Measurements from ENCODE around the gene C16orf54. TPM values are rescaled to one million over a fixed set of nuclear protein-coding genes. Genes with fewer than 3 reads are reported as not detected.
A peak's percentile ranks its signal among the peaks of the same experiment; 100 is the strongest.
"Not testable (repeated sequence)": the region's sequence is repeated elsewhere in the genome, so short reads cannot be mapped to it uniquely, and the experiment has no call there.

C16orf54 gene
- total and polyA plus RNA-seq, 2 donors from 2014 or later = 0.39 to 4.9 TPM

- H3K9ac ChIP-seq (ENCODE audit: low read length in 3 of 3) = no peak overlapping the region
- no peaks in the 10 kb centered on the region for H3K36me3 ChIP-seq (ENCODE audit: control insufficient read depth in 2 of 3, insufficient read depth in 3 of 3, low read length in 3 of 3)
- FAIRE-seq (no peak), DNase-seq (peak in 1 of 5 donors; percentile 70)
- H3K9me3 ChIP-seq (ENCODE audit: control insufficient read depth in 2 of 3, insufficient read depth in 1 of 3, low read length in 3 of 3) = no peaks in the 10 kb centered on the region
- no peaks in the 10 kb centered on the region for H3K4me1 ChIP-seq (ENCODE audit: control insufficient read depth in 2 of 3, insufficient read depth in 2 of 3, low read depth in 1 of 3, low read length in 3 of 3)
- TF ChIP-seq CTCF (IDR thresholded peaks at IDR 0.05; ENCODE audit: borderline replicate concordance, extremely low read depth, insufficient read depth) = no peak
- H3K4me3 ChIP-seq (ENCODE audit: low read length in 3 of 3) = no peak overlapping the region
- H3K27me3 ChIP-seq (ENCODE audit: control insufficient read depth, insufficient read depth, low read length) = no peaks in the 10 kb centered on the region
- intact Hi-C loops (cut with DNase I) = no loop called here
- no peak overlapping the region for H3K27ac ChIP-seq (ENCODE audit: low read depth in 2 of 2, low read length in 2 of 2)
Observed at GRCh38 chr16:29747947-29748759, 2.4 kb upstream of the C16orf54 start.

DNA sequence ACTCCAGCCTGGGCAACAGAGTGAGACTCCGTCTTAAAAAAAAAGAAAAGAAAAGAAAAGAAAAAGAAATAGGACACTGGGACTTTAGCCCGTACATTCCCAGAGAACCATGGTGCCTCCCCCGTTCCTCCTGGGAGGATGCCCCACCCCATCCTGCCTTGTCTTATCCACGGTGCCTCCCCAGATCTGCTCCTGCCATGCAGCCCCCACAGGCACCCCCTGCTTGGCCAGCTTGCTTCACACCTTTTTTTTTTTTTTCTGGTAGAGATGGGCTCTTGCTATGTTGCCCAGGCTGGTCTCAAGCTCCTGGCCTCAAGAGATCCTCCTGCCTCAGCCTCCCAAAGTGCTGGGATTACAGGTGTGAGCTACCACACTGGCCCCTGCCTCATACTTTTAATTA, 728 bp upstream of the C16orf54 start:
- not testable (repeated sequence) for H3K27me3 ChIP-seq (ENCODE audit: control insufficient read depth, insufficient read depth, low read length); H3K4me3 ChIP-seq (ENCODE audit: low read length in 3 of 3); H3K27ac ChIP-seq (ENCODE audit: low read depth in 2 of 2, low read length in 2 of 2)

DNA sequence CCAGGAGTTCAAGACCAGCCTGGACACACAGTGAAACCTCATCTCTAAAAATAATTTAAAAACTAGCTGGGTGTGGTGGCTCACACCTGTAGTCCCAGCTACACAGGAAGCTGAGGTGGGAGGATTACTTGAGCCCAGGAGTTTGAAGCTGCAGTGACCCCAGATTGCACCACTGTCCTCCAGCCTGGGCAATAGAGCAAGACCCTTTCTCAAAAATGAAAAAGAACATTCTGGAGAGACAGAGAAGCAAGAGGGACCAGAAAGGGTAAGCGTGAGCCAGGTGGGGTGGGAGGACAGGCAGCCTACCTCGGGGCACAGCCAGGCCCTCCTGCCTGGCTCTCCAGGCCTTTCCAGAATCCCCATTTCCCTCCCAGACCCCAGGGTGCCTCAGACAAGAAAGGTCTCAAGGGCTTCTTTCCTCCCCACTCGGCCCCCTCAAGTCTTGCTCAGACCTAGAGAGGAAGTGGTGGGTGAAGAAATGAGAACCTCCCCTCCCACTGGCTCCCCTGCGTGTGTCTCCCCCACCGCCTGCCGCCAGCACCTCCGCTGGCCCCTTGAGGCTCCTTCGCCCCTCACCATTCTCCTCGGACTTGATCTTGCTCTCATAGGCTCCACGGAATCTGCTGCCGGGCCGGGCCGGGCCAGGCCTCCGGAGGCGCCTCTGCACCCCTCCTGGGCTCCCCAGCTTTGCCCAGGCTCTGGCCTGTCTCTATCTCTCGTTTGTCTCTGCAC, 503 bp downstream of the C16orf54 start:
- no peak for FAIRE-seq
- TF ChIP-seq CTCF (IDR thresholded peaks at IDR 0.05; ENCODE audit: borderline replicate concordance, extremely low read depth, insufficient read depth) = no peak
- no peaks in the 10 kb centered on the region for H3K36me3 ChIP-seq (ENCODE audit: control insufficient read depth in 2 of 3, insufficient read depth in 3 of 3, low read length in 3 of 3)
- peak in 1 of 5 donors; percentile 68 for DNase-seq
- no peak overlapping the region for H3K27ac ChIP-seq (ENCODE audit: low read depth in 2 of 2, low read length in 2 of 2)
- intact Hi-C loops (cut with DNase I) = no loop called here
- no peak overlapping the region for H3K9ac ChIP-seq (ENCODE audit: low read length in 3 of 3)
- no peaks in the 10 kb centered on the region for H3K4me1 ChIP-seq (ENCODE audit: control insufficient read depth in 2 of 3, insufficient read depth in 2 of 3, low read depth in 1 of 3, low read length in 3 of 3)
- no peaks in the 10 kb centered on the region for H3K9me3 ChIP-seq (ENCODE audit: control insufficient read depth in 2 of 3, insufficient read depth in 1 of 3, low read length in 3 of 3)
- no peak overlapping the region for H3K4me3 ChIP-seq (ENCODE audit: low read length in 3 of 3)
- H3K27me3 ChIP-seq (ENCODE audit: control insufficient read depth, insufficient read depth, low read length) = no peaks in the 10 kb centered on the region

More for the DNA sequence above, 728 bp upstream of the C16orf54 start:
- H3K36me3 ChIP-seq (ENCODE audit: control insufficient read depth in 2 of 3, insufficient read depth in 3 of 3, low read length in 3 of 3); H3K9me3 ChIP-seq (ENCODE audit: control insufficient read depth in 2 of 3, insufficient read depth in 1 of 3, low read length in 3 of 3); intact Hi-C loops (cut with DNase I); DNase-seq; FAIRE-seq; H3K4me1 ChIP-seq (ENCODE audit: control insufficient read depth in 2 of 3, insufficient read depth in 2 of 3, low read depth in 1 of 3, low read length in 3 of 3); H3K9ac ChIP-seq (ENCODE audit: low read length in 3 of 3): not testable (repeated sequence)

DNA sequence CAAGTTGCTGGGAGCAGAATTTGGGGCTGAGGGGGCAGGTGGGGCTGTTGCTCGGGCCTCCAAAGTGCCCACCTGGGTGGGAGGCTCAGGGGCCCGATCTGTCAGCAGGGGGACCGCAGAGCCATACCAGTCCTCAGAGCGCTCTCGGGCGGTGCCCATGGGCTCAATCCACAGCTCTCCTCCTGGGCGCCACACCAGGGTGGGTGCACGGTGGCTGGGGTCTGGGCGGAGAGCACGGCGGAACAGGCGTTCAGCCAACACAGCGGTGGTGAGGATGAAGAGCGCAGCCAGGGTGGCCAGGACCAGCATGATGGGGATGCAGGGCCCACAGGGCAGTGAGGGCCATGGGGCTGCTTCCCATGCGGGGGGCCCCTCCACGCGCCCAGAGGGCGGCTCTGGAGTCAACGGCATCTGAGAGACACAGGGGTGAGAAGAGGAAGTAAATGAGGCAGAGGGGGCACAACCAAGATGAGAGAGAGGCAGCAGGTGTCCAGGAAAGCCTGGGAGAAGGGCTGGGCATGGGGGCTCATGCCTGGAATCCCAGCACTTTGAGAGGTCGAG, 1.2 kb downstream of the C16orf54 start:
- Histone ChIP-seq H3K9me3 (ENCODE audit: control insufficient read depth in 2 of 3, insufficient read depth in 1 of 3, low read length in 3 of 3) (no peaks in the 10 kb centered on the region), H3K36me3 (ENCODE audit: control insufficient read depth in 2 of 3, insufficient read depth in 3 of 3, low read length in 3 of 3) (no peaks in the 10 kb centered on the region), H3K27ac (ENCODE audit: low read depth in 2 of 2, low read length in 2 of 2) (no peak overlapping the region), H3K4me3 (ENCODE audit: low read length in 3 of 3) (no peak overlapping the region), H3K27me3 (ENCODE audit: control insufficient read depth, insufficient read depth, low read length) (no peaks in the 10 kb centered on the region), H3K4me1 (ENCODE audit: control insufficient read depth in 2 of 3, insufficient read depth in 2 of 3, low read depth in 1 of 3, low read length in 3 of 3) (no peaks in the 10 kb centered on the region), H3K9ac (ENCODE audit: low read length in 3 of 3) (no peak overlapping the region)
- DNase-seq (peak in 1 of 5 donors; percentile 68), FAIRE-seq (no peak)
- no peak for TF ChIP-seq CTCF (IDR thresholded peaks at IDR 0.05; ENCODE audit: borderline replicate concordance, extremely low read depth, insufficient read depth)
- intact Hi-C loops (cut with DNase I) = no loop called here

All from kidney (tissue), 14 donors.